ENCODE measurements around the gene FAM222A. TPM values are rescaled to one million over a fixed set of nuclear protein-coding genes. Genes with fewer than 3 reads are reported as not detected.

FAM222A gene
- total and polyA plus RNA-seq, 2 of the 4 experiments (the other 2 are of a cell fraction), result under 0.01 to 0.32 TPM

- no peak overlapping the region for H2BK15ac ChIP-seq (ENCODE audit: low read depth, low read length)
- BruUV-seq (replicated peaks), result no TSS peak
- H3K9me3 ChIP-seq (ENCODE audit: control insufficient read depth, insufficient read depth, low read length), result no peaks in the 10 kb centered on the region
- no peak overlapping the region for H3K23ac ChIP-seq (ENCODE audit: low read depth, low read length)
- DNase-seq (no peak), ATAC-seq (ENCODE audit: low read depth) (no peak)
- no peaks in the 10 kb centered on the region for H3K79me1 ChIP-seq (ENCODE audit: low read depth in 1 of 2, low read length in 2 of 2)
- no peak overlapping the region for H2BK20ac ChIP-seq (ENCODE audit: low read depth, low read length)
- no peak overlapping the region for H3K4me2 ChIP-seq (ENCODE audit: low read depth, low read length)
- no peak overlapping the region for H3K18ac ChIP-seq (ENCODE audit: low read depth, low read length)
- no peaks in the 10 kb centered on the region for H4K20me1 ChIP-seq (ENCODE audit: insufficient read depth, low read length)
- no peak for TF ChIP-seq SMC3 (IDR thresholded peaks at IDR 0.05; ENCODE audit: low read depth, low read length)
- no peak for TF ChIP-seq RFX5 (IDR thresholded peaks at IDR 0.05; ENCODE audit: low read depth, low read length)
- no peak for TF ChIP-seq CEBPB (IDR thresholded peaks at IDR 0.05; ENCODE audit: low read depth, low read length)
- no peak for TF ChIP-seq FOS (IDR thresholded peaks at IDR 0.05; ENCODE audit: low read depth, low read length)
- TF ChIP-seq MAFK (IDR thresholded peaks at IDR 0.05; ENCODE audit: low read depth, low read length), result no peak
- TF ChIP-seq RCOR1 (IDR thresholded peaks at IDR 0.05; ENCODE audit: insufficient replicate concordance, low read length), result no peak
- no peak for TF ChIP-seq ELK1 (IDR thresholded peaks at IDR 0.05; ENCODE audit: borderline replicate concordance, low read depth, low read length)
- TF ChIP-seq RAD21 (IDR thresholded peaks at IDR 0.05; ENCODE audit: low read length), result no peak
- TF ChIP-seq POLR2A (IDR thresholded peaks at IDR 0.05; ENCODE audit: low read depth, low read length), result no peak
- H2AFZ ChIP-seq (replicated peaks; ENCODE audit: low read length, poor library complexity), result peak overlapping the region; percentile 2
- H2BK120ac ChIP-seq (ENCODE audit: low read depth, low read length), result no peak overlapping the region
- no peak overlapping the region for H3K4ac ChIP-seq (ENCODE audit: low read depth, low read length)
- H3K36me3 ChIP-seq (ENCODE audit: control insufficient read depth, insufficient read depth, low read length), result no peaks in the 10 kb centered on the region
- H4K5ac ChIP-seq (ENCODE audit: low read depth, low read length), result no peak overlapping the region
- dilution Hi-C loops (cut with HindIII; ENCODE audit: low sequenced_read_pairs, unreplicated experiment), result no loop called here
- ChIA-PET CTCF (no interaction called here), POLR2A (ENCODE audit: unreplicated experiment) (no interaction called here)
- H4K8ac ChIP-seq (ENCODE audit: low read depth in 2 of 2, low read length in 2 of 2), result no peak overlapping the region
- no peak overlapping the region for H4K91ac ChIP-seq (ENCODE audit: insufficient read depth, low read depth, low read length)
- no peak overlapping the region for H3K14ac ChIP-seq (replicated peaks; ENCODE audit: low read depth, low read length)
- 35% methylated on average over 5 of the region's 18 CpGs; no CpG with 5 or more reads in 1 of the 2 experiments for WGBS, 2 experiments (ENCODE audit: extremely low coverage in 2 of 2, insufficient read length in 1 of 2)
- intact Hi-C loops (cut with micrococcal nuclease), result no loop called here
- H3K56ac ChIP-seq (ENCODE audit: extremely low read depth, insufficient read depth, low read length), result no peak overlapping the region
- no peak overlapping the region for H2BK5ac ChIP-seq (ENCODE audit: low read depth, low read length, poor library complexity, severe bottlenecking)
- H2AK9ac ChIP-seq (replicated peaks; ENCODE audit: low read depth, low read length, poor library complexity), result no peak overlapping the region
- in situ Hi-C loops (cut with MboI; ENCODE audit: low sequenced_read_pairs), result no loop called here
- no peak overlapping the region for H3K9ac ChIP-seq (ENCODE audit: low read depth, low read length)
- H3K4me3 ChIP-seq (ENCODE audit: insufficient read depth, low read depth, low read length), result no peak overlapping the region
- no peaks in the 10 kb centered on the region for H3K9me1 ChIP-seq (ENCODE audit: insufficient read depth, low read length)
- no peak overlapping the region for H3K27ac ChIP-seq (ENCODE audit: insufficient read depth, low read length)
- H3K27me3 ChIP-seq (ENCODE audit: control insufficient read depth, insufficient read depth, low read length), result peaks cover 46% of the 10 kb centered on the region
- no peak overlapping the region for H2AK5ac ChIP-seq (ENCODE audit: low read depth, low read length)
- no peaks in the 10 kb centered on the region for H3K4me1 ChIP-seq (ENCODE audit: control insufficient read depth, insufficient read depth, low read length)
Measured at GRCh38 chr12:109727039-109727723, 13.6 kb downstream of the FAM222A start.
